ENCODE data around the gene SRPX. TPM values are rescaled to one million over a fixed set of nuclear protein-coding genes. Genes with fewer than 3 reads are reported as not detected.

SRPX gene
- total RNA-seq, 1 experiment from 2014 or later = 2.2 TPM

GRCh38 chrX:38154340-38154739 lies 66.3 kb downstream of the SRPX start:
- Histone ChIP-seq H3K36me3 (ENCODE audit: control insufficient read depth, insufficient read depth, low read length) (no peaks in the 10 kb centered on the region), H3K4me1 (no peaks in the 10 kb centered on the region), H3K4me3 (ENCODE audit: low read depth, low read length) (no peak overlapping the region), H3K27me3 (replicated peaks; ENCODE audit: control insufficient read depth, insufficient read depth, low read length) (no peaks in the 10 kb centered on the region), H3K9me3 (no peaks in the 10 kb centered on the region)
- no TSS peak for BruUV-seq (replicated peaks)
- Mint-ChIP-seq H3K4me3 (ENCODE audit: unreplicated experiment) (no peak overlapping the region), H3K4me1 (ENCODE audit: low read depth, unreplicated experiment) (peaks cover 8% of the 10 kb centered on the region), H3K36me3 (ENCODE audit: insufficient read depth, unreplicated experiment) (no peaks in the 10 kb centered on the region), H3K9me3 (ENCODE audit: unreplicated experiment) (no peaks in the 10 kb centered on the region), H3K27me3 (ENCODE audit: insufficient read depth, unreplicated experiment) (no peaks in the 10 kb centered on the region), H3K27ac (ENCODE audit: unreplicated experiment) (no peak overlapping the region)
- DNase-seq = no peak
- TF ChIP-seq CTCF (IDR thresholded peaks at IDR 0.05; ENCODE audit: insufficient read depth in 1 of 2, low read depth in 1 of 2, low read length in 1 of 2, severe bottlenecking in 1 of 2, unreplicated experiment in 1 of 2) = no peak
- intact Hi-C loops (cut with micrococcal nuclease; ENCODE audit: unreplicated experiment) = no loop called here
- ChIA-PET CTCF (no interaction called here), POLR2A (no interaction called here)

- H3K4me3 Mint-ChIP-seq (ENCODE audit: unreplicated experiment) = no peak overlapping the region
- no TSS peak for BruUV-seq (replicated peaks)
- no peak for TF ChIP-seq CTCF (IDR thresholded peaks at IDR 0.05; ENCODE audit: insufficient read depth in 1 of 2, low read depth in 1 of 2, low read length in 1 of 2, severe bottlenecking in 1 of 2, unreplicated experiment in 1 of 2)
- H3K27me3 Mint-ChIP-seq (ENCODE audit: insufficient read depth, unreplicated experiment) = no peaks in the 10 kb centered on the region
- H3K36me3 ChIP-seq (ENCODE audit: control insufficient read depth, insufficient read depth, low read length) = no peaks in the 10 kb centered on the region
- H3K9me3 ChIP-seq = no peaks in the 10 kb centered on the region
- intact Hi-C loops (cut with micrococcal nuclease; ENCODE audit: unreplicated experiment) = no loop called here
- no peaks in the 10 kb centered on the region for H3K36me3 Mint-ChIP-seq (ENCODE audit: insufficient read depth, unreplicated experiment)
- CTCF ChIA-PET = no interaction called here
- no peak for DNase-seq
- no peaks in the 10 kb centered on the region for H3K4me1 ChIP-seq
- no peak overlapping the region for H3K4me3 ChIP-seq (ENCODE audit: low read depth, low read length)
- H3K27ac Mint-ChIP-seq (ENCODE audit: unreplicated experiment) = no peak overlapping the region
- H3K27me3 ChIP-seq (replicated peaks; ENCODE audit: control insufficient read depth, insufficient read depth, low read length) = no peaks in the 10 kb centered on the region
- H3K4me1 Mint-ChIP-seq (ENCODE audit: low read depth, unreplicated experiment) = no peaks in the 10 kb centered on the region
- POLR2A ChIA-PET = no interaction called here
- H3K9me3 Mint-ChIP-seq (ENCODE audit: unreplicated experiment) = no peaks in the 10 kb centered on the region
Observed at GRCh38 chrX:38151441-38151840, 69.2 kb downstream of the SRPX start.

- H3K27me3 Mint-ChIP-seq (ENCODE audit: insufficient read depth, unreplicated experiment) = no peaks in the 10 kb centered on the region
- no peaks in the 10 kb centered on the region for H3K27me3 ChIP-seq (replicated peaks; ENCODE audit: control insufficient read depth, insufficient read depth, low read length)
- no peaks in the 10 kb centered on the region for H3K36me3 Mint-ChIP-seq (ENCODE audit: insufficient read depth, unreplicated experiment)
- no peaks in the 10 kb centered on the region for H3K9me3 Mint-ChIP-seq (ENCODE audit: unreplicated experiment)
- H3K4me3 Mint-ChIP-seq (ENCODE audit: unreplicated experiment) = no peak overlapping the region
- TF ChIP-seq CTCF (IDR thresholded peaks at IDR 0.05; ENCODE audit: insufficient read depth in 1 of 2, low read depth in 1 of 2, low read length in 1 of 2, severe bottlenecking in 1 of 2, unreplicated experiment in 1 of 2) = no peak
- H3K4me3 ChIP-seq (ENCODE audit: low read depth, low read length) = no peak overlapping the region
- H3K9me3 ChIP-seq = no peaks in the 10 kb centered on the region
- CTCF ChIA-PET = no interaction called here
- no peaks in the 10 kb centered on the region for H3K36me3 ChIP-seq (ENCODE audit: control insufficient read depth, insufficient read depth, low read length)
- intact Hi-C loops (cut with micrococcal nuclease; ENCODE audit: unreplicated experiment) = no loop called here
- no TSS peak for BruUV-seq (replicated peaks)
- H3K4me1 Mint-ChIP-seq (ENCODE audit: low read depth, unreplicated experiment) = no peaks in the 10 kb centered on the region
- no peaks in the 10 kb centered on the region for H3K4me1 ChIP-seq
- no peak overlapping the region for H3K27ac Mint-ChIP-seq (ENCODE audit: unreplicated experiment)
- no peak for DNase-seq
- POLR2A ChIA-PET = no interaction called here
Observed at GRCh38 chrX:38150993-38151392, 69.7 kb downstream of the SRPX start.
